Coronary artery (tissue), 2 donors: ENCODE results near the gene CNPPD1.
A peak's percentile ranks its signal among the peaks of the same experiment; 100 is the strongest.

ENCODE experiments used
- DNase-seq: peaks from one replicate; pipeline ENCODE4 v3.0.0-alpha.2; 2017; ENCODE audit warnings: low spot score
- H3K27ac ChIP-seq, 2 donors: fragments of 200-600 bp; sonication (generic); one replicate each; pipeline ENCODE4 v1.5.1; 2016 to 2019
- H3K4me3 ChIP-seq: fragments of 200-600 bp; sonication (generic); 2 replicates; pipeline ENCODE4 v1.5.1; 2016; ENCODE audit warnings: mild to moderate bottlenecking, moderate library complexity
- TF ChIP-seq, protein P1 (sequence below): fragments of 200-600 bp; sonication (generic); IDR thresholded peaks from one replicate; pipeline ENCODE4 v1.5.1; 2019; ENCODE audit warnings: antibody characterized with exemption

Gene CNPPD1

DNA sequence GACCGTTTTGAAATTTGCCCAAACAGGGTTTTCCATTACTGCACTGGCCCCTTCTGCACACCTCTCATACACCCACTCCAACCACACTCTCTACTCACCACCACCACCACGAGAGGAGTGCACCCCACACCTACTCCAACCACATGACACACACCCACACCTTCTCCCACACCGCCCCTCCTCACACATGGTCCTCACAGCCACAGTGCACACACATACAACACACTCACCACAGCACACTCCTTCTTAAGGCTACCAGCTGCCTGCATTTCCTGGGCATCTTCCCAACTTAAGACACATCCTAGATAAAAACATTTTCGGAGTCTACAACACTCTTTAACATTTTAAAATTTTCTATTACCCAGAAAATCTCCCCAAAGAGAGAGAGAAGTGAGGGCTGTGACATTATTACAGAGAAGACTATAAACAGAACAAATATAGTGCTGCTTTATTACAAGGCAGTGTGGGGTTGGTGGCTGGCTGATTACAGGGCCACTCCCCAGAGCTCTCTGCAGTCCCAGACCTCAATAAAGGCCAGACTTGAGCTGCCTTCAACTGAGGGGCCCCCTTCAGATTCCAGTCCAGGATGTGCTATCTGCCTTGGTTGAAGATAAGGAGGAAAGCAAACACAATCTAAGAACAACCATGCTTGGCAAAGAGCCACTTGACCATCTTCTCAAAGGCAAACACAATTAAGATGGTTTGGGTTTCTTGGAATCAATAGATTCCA is 52.2 kb downstream of the CNPPD1 start:
- no peak overlapping the region for H3K4me3 ChIP-seq
- TF ChIP-seq, protein P1, sequence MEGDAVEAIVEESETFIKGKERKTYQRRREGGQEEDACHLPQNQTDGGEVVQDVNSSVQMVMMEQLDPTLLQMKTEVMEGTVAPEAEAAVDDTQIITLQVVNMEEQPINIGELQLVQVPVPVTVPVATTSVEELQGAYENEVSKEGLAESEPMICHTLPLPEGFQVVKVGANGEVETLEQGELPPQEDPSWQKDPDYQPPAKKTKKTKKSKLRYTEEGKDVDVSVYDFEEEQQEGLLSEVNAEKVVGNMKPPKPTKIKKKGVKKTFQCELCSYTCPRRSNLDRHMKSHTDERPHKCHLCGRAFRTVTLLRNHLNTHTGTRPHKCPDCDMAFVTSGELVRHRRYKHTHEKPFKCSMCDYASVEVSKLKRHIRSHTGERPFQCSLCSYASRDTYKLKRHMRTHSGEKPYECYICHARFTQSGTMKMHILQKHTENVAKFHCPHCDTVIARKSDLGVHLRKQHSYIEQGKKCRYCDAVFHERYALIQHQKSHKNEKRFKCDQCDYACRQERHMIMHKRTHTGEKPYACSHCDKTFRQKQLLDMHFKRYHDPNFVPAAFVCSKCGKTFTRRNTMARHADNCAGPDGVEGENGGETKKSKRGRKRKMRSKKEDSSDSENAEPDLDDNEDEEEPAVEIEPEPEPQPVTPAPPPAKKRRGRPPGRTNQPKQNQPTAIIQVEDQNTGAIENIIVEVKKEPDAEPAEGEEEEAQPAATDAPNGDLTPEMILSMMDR: no peak
- DNase-seq: no peak
- peak overlapping the region in 1 of 2 donors; percentile 59 for H3K27ac ChIP-seq

DNA sequence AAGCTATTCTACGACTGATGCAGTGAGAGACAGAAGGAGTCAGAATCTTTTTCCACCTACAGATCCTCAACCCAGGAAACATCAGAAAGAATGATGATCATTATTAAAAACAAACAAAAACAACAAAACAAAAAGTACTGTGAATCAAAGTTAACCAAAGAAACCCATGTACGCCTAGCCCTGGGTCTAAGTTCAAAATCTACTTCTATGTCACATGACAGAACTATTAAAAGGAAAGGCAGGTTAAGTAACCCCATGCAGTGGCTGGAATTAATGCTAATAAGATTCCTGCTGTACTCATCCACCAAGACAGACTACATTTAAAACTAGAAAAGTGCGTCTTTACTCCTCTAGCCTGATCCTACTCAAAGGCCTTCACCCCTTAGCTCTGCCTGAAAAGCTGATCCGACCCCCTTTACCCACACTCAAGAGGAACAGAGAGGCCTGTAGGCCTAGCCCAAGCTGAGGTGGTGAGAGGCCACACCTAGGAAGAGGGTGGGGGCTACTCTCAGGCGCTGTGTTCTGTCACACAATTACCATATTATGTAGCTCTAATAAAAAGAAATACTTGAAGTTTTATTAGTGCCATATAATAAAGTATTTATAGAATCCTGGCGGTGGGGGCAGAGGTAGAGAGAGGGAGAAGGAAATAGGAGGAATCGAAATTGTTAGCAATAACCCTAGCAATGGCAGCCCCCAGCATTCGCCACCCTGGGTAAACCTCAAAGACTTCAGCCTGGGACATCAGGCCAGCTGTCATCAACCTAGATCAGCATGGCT is 53.2 kb downstream of the CNPPD1 start:
- H3K4me3 ChIP-seq: no peak overlapping the region
- DNase-seq: no peak
- TF ChIP-seq, protein P1: no peak
- no peak overlapping the region for H3K27ac ChIP-seq

DNA sequence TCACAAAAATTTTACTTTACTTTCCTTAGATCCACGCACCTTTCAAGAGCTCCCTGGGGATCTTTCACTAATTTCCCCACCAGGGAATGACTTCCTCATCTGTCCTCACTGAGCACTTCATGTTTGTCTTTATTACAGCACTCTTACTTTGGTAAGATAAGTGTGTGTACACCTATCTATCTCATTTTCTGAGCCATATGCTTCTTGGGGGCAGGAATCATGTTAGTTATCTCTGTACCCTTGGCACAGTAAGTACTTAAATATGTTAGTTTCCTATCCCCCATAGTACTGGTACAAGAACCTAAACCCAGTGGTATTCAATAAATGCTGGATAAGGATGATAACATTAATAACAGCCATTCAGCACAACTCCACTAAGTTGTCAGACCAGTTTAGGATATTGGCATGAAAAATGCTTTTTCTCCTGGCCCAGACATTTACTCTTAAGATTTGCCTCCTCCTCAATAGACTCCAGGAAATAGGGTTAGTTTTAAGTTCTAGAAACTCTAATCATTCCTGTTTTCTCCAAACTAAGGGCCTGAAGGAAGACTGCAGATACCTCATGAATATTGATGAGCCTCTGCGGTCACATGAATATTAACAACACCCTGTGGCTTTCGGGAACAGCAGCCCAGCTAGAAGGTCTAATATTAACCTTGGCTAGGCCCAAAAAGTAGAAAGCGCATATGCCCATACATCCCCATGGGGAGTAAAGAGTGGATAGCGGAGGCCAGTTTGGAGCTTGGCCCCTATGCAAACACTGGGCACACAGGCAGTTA is 54.3 kb downstream of the CNPPD1 start:
- TF ChIP-seq, protein P1: no peak
- H3K27ac ChIP-seq: no peak overlapping the region
- no peak for DNase-seq

More for the DNA sequence above, 54.3 kb downstream of the CNPPD1 start:
- H3K4me3 ChIP-seq: no peak overlapping the region
